Thoracic aorta (tissue), 2 donors: ENCODE data around the gene JUP. TPM values are rescaled to one million over a fixed set of nuclear protein-coding genes. Genes with fewer than 3 reads are reported as not detected.
A peak's percentile ranks its signal among the peaks of the same experiment; 100 is the strongest.
"Not testable (repeated sequence)": the region's sequence is repeated elsewhere in the genome, so short reads cannot be mapped to it uniquely, and the experiment has no call there.

Source experiments
- ATAC-seq: fragments of 150-250 bp; one replicate; pipeline ENCODE4 v1.8.0; 2017; ENCODE audit warnings: low read depth; ENCODE audit not compliant: insufficient number of reproducible peaks, low FRiP score
- DNase-seq: peaks from one replicate; pipeline ENCODE4 v3.0.0-alpha.2; 2020; ENCODE audit warnings: low spot score
- H3K27ac ChIP-seq, 2 donors: fragments of 200-600 bp; sonication (generic); 1 replicate in 1 of 2; 2 replicates in 1 of 2; pipeline ENCODE4 v1.5.1; 2016; ENCODE audit warnings: mild to moderate bottlenecking in 2 of 2, moderate library complexity in 2 of 2
- H3K27me3 ChIP-seq: fragments of 200-600 bp; sonication (generic); replicated peaks from 2 replicates; pipeline ENCODE4 v1.6.0; 2016; ENCODE audit warnings: mild to moderate bottlenecking; ENCODE audit not compliant: insufficient read depth
- H3K36me3 ChIP-seq: fragments of 200-600 bp; sonication (generic); one replicate; pipeline ENCODE4 v1.5.1; 2016
- H3K4me1 ChIP-seq, 2 donors: fragments of 200-600 bp; sonication (generic); 1 replicate in 1 of 2; 2 replicates in 1 of 2; pipeline versions ENCODE4 v1.5.1 to v1.6.0; 2016; ENCODE audit warnings: low read depth in 2 of 2, mild to moderate bottlenecking in 1 of 2; ENCODE audit not compliant: control insufficient read depth in 1 of 2
- H3K4me3 ChIP-seq: fragments of 200-600 bp; sonication (generic); 2 replicates; pipeline ENCODE4 v1.5.1; 2016; ENCODE audit warnings: mild to moderate bottlenecking
- H3K9me3 ChIP-seq: fragments of 200-600 bp; sonication (generic); 2 replicates; pipeline ENCODE4 v1.5.1; 2016
- CTCF ChIP-seq: fragments of 200-600 bp; sonication (generic); IDR thresholded peaks from one replicate; pipeline ENCODE4 v1.5.1; 2019; ENCODE audit warnings: antibody characterized with exemption
- total RNA-seq, 2 donors: library from RNA; depleted of rRNA; stranded (reverse); fragments of >200 nt; gene quantifications; one replicate each; pipeline versions ENCODE4 v1.1.0 to v1.2.3, GENCODE V29; 2016

Gene JUP
- total RNA-seq, 2 donors from 2014 or later = 82.4 to 98.7 TPM

- Histone ChIP-seq H3K36me3 (no peaks in the 10 kb centered on the region), H3K9me3 (no peaks in the 10 kb centered on the region), H3K27ac (peak overlapping the region; percentile 62 to 66), H3K4me1 (peaks cover 35 to 70% of the 10 kb centered on the region in 2 donors), H3K4me3 (no peak overlapping the region), H3K27me3 (no peaks in the 10 kb centered on the region)
- DNase-seq (no peak), ATAC-seq (no peak)
- no peak for TF ChIP-seq CTCF
Observed at GRCh38 chr17:41782142-41782541, 4.4 kb downstream of the JUP start.

- Histone ChIP-seq H3K27ac (peak overlapping the region; percentile 62 to 66), H3K4me1 (peaks cover 39 to 76% of the 10 kb centered on the region in 2 donors), H3K9me3 (no peaks in the 10 kb centered on the region), H3K4me3 (no peak overlapping the region), H3K36me3 (no peaks in the 10 kb centered on the region), H3K27me3 (no peaks in the 10 kb centered on the region)
- ATAC-seq = no peak
- DNase-seq = no peak
- TF ChIP-seq CTCF = no peak
Observed at GRCh38 chr17:41781404-41782110, 5.0 kb downstream of the JUP start.

GRCh38 chr17:41779954-41780353 lies 6.6 kb downstream of the JUP start:
- DNase-seq = no peak
- ATAC-seq = no peak
- no peaks in the 10 kb centered on the region for H3K9me3 ChIP-seq
- no peaks in the 10 kb centered on the region for H3K27me3 ChIP-seq
- H3K36me3 ChIP-seq = peaks cover 5% of the 10 kb centered on the region
- H3K4me3 ChIP-seq = no peak overlapping the region
- peaks cover 24 to 80% of the 10 kb centered on the region in 2 donors for H3K4me1 ChIP-seq
- no peak for TF ChIP-seq CTCF
- no peak overlapping the region for H3K27ac ChIP-seq

GRCh38 chr17:41777574-41778188 lies 8.8 kb downstream of the JUP start:
- peaks cover 13 to 70% of the 10 kb centered on the region in 2 donors for H3K4me1 ChIP-seq
- TF ChIP-seq CTCF = no peak
- DNase-seq (no peak), ATAC-seq (no peak)
- no peaks in the 10 kb centered on the region for H3K27me3 ChIP-seq
- peaks cover 5% of the 10 kb centered on the region for H3K36me3 ChIP-seq
- peak overlapping the region; percentile 65 to 71 for H3K27ac ChIP-seq
- H3K4me3 ChIP-seq = no peak overlapping the region
- H3K9me3 ChIP-seq = no peaks in the 10 kb centered on the region

GRCh38 chr17:41777157-41777573 lies 9.3 kb downstream of the JUP start:
- peak; percentile 41 for TF ChIP-seq CTCF
- ATAC-seq = no peak
- no peak for DNase-seq
- Histone ChIP-seq H3K4me1 (peaks cover 13 to 70% of the 10 kb centered on the region in 2 donors), H3K4me3 (no peak overlapping the region), H3K9me3 (no peaks in the 10 kb centered on the region), H3K36me3 (peaks cover 5% of the 10 kb centered on the region), H3K27me3 (no peaks in the 10 kb centered on the region), H3K27ac (peak overlapping the region; percentile 65 to 71)

GRCh38 chr17:41776262-41776900 lies 10.1 kb downstream of the JUP start:
- DNase-seq, H3K4me3 ChIP-seq, H3K27me3 ChIP-seq, H3K9me3 ChIP-seq, ATAC-seq, H3K36me3 ChIP-seq: not testable (repeated sequence)
- peak overlapping the region in 1 of 2 donors; percentile 65 for H3K27ac ChIP-seq
- H3K4me1 ChIP-seq = peaks cover 13 to 63% of the 10 kb centered on the region in 2 donors
